ENCODE results near the gene MPP2. TPM values are rescaled to one million over a fixed set of nuclear protein-coding genes. Genes with fewer than 3 reads are reported as not detected.

The MPP2 gene
- total RNA-seq, 2 experiments from 2014 or later: 6.0 TPM

DNA sequence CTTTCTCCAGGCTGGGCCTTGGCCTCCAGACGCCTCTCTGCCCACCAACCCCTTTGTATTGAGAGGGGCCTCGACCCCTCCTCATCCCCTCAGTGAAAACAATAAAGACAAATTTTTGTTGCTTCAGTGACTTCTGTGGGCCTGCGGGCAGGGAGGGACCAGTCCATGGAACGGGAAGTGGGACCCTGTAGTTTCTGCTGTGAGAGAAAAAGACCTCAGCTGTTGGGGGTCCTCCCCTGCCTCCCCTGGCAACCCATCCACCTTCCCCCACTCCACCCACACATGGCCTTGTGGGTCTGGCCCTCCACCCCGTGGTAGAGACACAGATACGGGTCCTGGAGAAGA is 31.5 kb upstream of the MPP2 start:
- no peaks in the 10 kb centered on the region for H3K36me3 Mint-ChIP-seq (ENCODE audit: low read depth)

DNA sequence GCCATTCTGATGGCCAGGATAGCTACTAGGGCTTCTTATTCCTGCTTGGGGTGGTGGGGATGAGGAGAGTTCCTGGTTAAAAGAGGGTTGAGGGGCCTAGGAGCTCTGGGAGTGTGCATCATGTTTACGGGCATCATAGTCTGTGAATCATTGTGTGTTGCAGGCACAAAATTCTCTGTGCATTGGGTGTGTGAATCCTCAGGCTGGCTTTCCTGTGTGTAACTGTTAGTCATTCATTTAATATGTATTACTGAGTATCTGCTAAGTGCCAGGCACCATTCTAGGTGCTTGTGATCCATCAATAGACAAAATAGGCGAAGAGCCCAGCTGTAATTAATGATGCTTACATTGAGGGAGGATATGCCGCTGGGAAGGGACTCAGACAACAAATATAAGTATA is 29.1 kb upstream of the MPP2 start:
- TF ChIP-seq, protein P1, sequence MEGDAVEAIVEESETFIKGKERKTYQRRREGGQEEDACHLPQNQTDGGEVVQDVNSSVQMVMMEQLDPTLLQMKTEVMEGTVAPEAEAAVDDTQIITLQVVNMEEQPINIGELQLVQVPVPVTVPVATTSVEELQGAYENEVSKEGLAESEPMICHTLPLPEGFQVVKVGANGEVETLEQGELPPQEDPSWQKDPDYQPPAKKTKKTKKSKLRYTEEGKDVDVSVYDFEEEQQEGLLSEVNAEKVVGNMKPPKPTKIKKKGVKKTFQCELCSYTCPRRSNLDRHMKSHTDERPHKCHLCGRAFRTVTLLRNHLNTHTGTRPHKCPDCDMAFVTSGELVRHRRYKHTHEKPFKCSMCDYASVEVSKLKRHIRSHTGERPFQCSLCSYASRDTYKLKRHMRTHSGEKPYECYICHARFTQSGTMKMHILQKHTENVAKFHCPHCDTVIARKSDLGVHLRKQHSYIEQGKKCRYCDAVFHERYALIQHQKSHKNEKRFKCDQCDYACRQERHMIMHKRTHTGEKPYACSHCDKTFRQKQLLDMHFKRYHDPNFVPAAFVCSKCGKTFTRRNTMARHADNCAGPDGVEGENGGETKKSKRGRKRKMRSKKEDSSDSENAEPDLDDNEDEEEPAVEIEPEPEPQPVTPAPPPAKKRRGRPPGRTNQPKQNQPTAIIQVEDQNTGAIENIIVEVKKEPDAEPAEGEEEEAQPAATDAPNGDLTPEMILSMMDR (IDR thresholded peaks at IDR 0.05): no peak
- Mint-ChIP-seq H3K36me3 (ENCODE audit: low read depth) (no peaks in the 10 kb centered on the region), H3K27ac (no peak overlapping the region), H3K27me3 (peaks cover 5% of the 10 kb centered on the region), H3K4me3 (no peak overlapping the region), H3K9me3 (no peaks in the 10 kb centered on the region), H3K4me1 (ENCODE audit: low read depth) (peaks cover 10% of the 10 kb centered on the region)
- ChIA-PET POLR2A (no interaction called here), CTCF (interaction anchor here (1.0 to 1.5 kb wide), 3 partner anchors 9 to 59 kb away, joined by 4 read pairs; no protein-coding TSS in a partner anchor)
- DNase-seq: no peak
- no peak for ATAC-seq
- intact Hi-C loops (cut with micrococcal nuclease): no loop called here

More for the DNA sequence above, 31.5 kb upstream of the MPP2 start:
- H3K27ac Mint-ChIP-seq: no peak overlapping the region
- H3K4me3 Mint-ChIP-seq: peak overlapping the region; percentile 60
- POLR2A ChIA-PET: interaction anchor here (0.6 to 1.1 kb wide), 2 partner anchors 10 to 48 kb away, joined by 3 read pairs; no protein-coding TSS in a partner anchor
- TF ChIP-seq, protein P1 (IDR thresholded peaks at IDR 0.05): no peak
- no peak for DNase-seq
- peaks cover 5% of the 10 kb centered on the region for H3K27me3 Mint-ChIP-seq
- CTCF ChIA-PET: interaction anchor here (0.7 to 3.9 kb wide), 8 partner anchors 12 to 61 kb away, joined by 3 to 13 read pairs (median 4); no protein-coding TSS in a partner anchor
- H3K9me3 Mint-ChIP-seq: no peaks in the 10 kb centered on the region
- H3K4me1 Mint-ChIP-seq (ENCODE audit: low read depth): peaks cover 10% of the 10 kb centered on the region
- intact Hi-C loops (cut with micrococcal nuclease): no loop called here
- ATAC-seq: no peak

DNA sequence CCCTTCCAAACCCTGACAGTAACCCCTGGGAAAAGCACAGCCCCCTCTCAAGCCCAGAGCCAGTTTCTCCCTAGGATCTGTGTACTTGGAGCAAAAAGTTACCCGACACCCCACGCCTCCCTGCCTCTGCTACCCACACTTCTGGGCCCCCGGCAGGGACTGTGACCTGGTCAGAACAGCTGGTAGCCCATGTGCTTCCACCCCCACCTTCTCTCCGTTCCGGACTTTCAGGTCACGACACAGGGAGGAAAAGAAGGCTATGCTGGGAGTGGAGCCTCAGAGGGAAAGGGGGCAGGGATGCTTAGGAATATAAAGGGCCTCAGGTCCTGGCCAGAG is 28.6 kb upstream of the MPP2 start:
- intact Hi-C loops (cut with micrococcal nuclease): no loop called here
- TF ChIP-seq, protein P1 (IDR thresholded peaks at IDR 0.05): no peak
- Mint-ChIP-seq H3K36me3 (ENCODE audit: low read depth) (no peaks in the 10 kb centered on the region), H3K4me3 (no peak overlapping the region), H3K27me3 (peaks cover 5% of the 10 kb centered on the region), H3K27ac (no peak overlapping the region), H3K9me3 (no peaks in the 10 kb centered on the region), H3K4me1 (ENCODE audit: low read depth) (peaks cover 10% of the 10 kb centered on the region)
- ChIA-PET POLR2A (no interaction called here), CTCF (interaction anchor here (1.0 to 1.4 kb wide), 3 partner anchors 8 to 47 kb away, joined by 4 to 6 read pairs (median 4); no protein-coding TSS in a partner anchor)
- DNase-seq (no peak), ATAC-seq (no peak)

DNA sequence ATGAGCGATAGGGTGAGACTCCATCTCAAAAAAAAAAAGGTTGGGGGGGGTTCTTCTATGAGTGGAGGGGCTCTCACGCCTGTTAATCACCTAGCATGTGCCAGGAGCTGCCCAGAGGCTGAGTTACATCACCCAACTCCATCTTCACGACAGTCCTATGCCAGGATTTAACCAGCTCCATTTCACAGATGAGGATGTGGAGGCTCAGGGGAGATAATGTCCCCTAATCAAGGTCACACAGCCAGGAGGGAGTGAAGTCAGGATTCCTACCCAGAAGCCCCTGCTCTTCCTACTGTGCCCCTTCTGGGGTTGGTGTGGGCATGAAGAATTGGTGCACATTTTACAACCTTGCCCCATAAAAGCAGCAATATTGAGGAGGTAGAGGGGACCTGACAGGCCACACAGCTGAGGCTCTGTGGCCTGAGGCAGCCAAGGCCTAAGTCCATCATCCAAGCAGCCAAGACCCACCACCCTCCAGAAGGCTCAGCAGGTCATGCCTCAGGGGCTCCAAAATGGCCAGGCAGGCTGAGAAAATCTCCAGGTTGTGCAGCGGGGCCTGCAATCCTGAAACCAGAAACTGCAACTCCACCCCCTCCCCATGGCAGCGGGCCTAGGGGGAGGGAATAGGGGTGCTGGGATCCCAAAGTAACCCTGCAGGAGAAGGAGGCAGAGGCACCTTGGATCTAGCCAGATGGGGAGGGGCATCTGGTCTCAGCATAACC is 28.0 kb upstream of the MPP2 start:
- H3K27me3 Mint-ChIP-seq: peaks cover 5% of the 10 kb centered on the region
- CTCF ChIA-PET: interaction anchor here (1.4 kb wide), 2 partner anchors 9 to 10 kb away, joined by 4 to 6 read pairs; no protein-coding TSS in a partner anchor
- H3K9me3 Mint-ChIP-seq: no peaks in the 10 kb centered on the region
- H3K4me1 Mint-ChIP-seq (ENCODE audit: low read depth): peaks cover 10% of the 10 kb centered on the region
- intact Hi-C loops (cut with micrococcal nuclease): no loop called here
- no peak for DNase-seq
- POLR2A ChIA-PET: interaction anchor here (1.1 kb wide), 1 partner anchor 44 kb away, joined by 3 read pairs; no protein-coding TSS in a partner anchor
- no peak overlapping the region for H3K4me3 Mint-ChIP-seq
- H3K36me3 Mint-ChIP-seq (ENCODE audit: low read depth): no peaks in the 10 kb centered on the region
- TF ChIP-seq, protein P1 (IDR thresholded peaks at IDR 0.05): no peak
- no peak for ATAC-seq
- no peak overlapping the region for H3K27ac Mint-ChIP-seq

DNA sequence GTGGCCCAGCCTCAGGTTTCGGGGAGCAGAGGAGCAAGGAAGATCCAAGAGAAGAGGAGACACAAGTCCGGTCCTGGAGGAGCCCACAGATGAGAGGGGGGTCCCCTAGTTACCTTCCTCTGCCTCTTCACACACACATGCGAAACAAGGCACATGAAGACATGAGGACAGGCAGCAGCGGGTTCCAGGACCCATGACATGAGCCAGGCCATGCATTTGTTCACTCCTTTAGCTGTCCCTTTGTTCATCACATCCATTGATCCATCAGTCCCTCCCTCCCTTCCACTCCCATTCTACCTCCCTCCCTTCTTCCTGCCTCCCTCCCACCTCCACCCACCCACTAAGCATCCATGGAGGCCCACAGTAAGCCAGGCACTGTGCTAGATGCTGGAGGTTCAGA is 25.6 kb upstream of the MPP2 start:
- no peaks in the 10 kb centered on the region for H3K9me3 Mint-ChIP-seq
- H3K36me3 Mint-ChIP-seq (ENCODE audit: low read depth): no peaks in the 10 kb centered on the region
- POLR2A ChIA-PET: interaction anchor here (0.9 kb wide), 1 partner anchor 8 kb away, joined by 3 read pairs; no protein-coding TSS in a partner anchor
- CTCF ChIA-PET: interaction anchor here (1.5 to 1.9 kb wide), 2 partner anchors 11 to 57 kb away, joined by 3 to 9 read pairs; no protein-coding TSS in a partner anchor
- no peak overlapping the region for H3K4me3 Mint-ChIP-seq
- DNase-seq (no peak), ATAC-seq (no peak)
- TF ChIP-seq, protein P1 (IDR thresholded peaks at IDR 0.05): no peak
- H3K27me3 Mint-ChIP-seq: peaks cover 2% of the 10 kb centered on the region
- intact Hi-C loops (cut with micrococcal nuclease): no loop called here
- peaks cover 14% of the 10 kb centered on the region for H3K4me1 Mint-ChIP-seq (ENCODE audit: low read depth)
- H3K27ac Mint-ChIP-seq: no peak overlapping the region
